HG03439 (cell line): Measurements from ENCODE around the gene DPPA5.
"Not testable (repeated sequence)": the region's sequence is repeated elsewhere in the genome, so short reads cannot be mapped to it uniquely, and the experiment has no call there.

ENCODE experiments used
- ATAC-seq: cut with Tn5 transposase; IDR thresholded peaks from one replicate; pipeline ENCODE4 v1.9.1; 2021; ENCODE audit warnings: mild to moderate bottlenecking, moderate library complexity; ENCODE audit not compliant: unreplicated experiment

Gene DPPA5, protein sequence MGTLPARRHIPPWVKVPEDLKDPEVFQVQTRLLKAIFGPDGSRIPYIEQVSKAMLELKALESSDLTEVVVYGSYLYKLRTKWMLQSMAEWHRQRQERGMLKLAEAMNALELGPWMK

GRCh38 chr6:73353636-73354593, at the start of gene DPPA5:
Gene DPPA5 (minus strand): TSS chr6:73354276. CDS start chr6:73354225, 51 bp downstream.
- ATAC-seq = no peak

DNA sequence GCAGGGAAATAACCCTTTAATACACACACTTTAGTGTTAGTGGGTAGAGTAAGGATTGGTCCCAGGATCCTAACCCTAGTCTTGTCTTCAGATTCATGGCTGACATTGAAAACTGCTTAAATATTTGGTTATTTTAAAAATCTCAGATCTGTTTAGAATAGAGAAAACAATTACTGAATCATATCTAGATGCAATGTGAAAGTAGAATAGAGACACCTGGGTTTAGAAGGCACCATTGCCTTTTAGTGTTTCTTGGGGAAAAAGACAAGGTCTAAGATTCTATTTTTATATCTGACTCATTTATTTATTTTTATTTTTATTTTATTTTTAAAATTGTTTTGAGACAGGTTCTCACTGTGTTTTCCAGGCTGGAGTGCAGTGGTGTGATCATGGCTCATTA, 46.6 kb upstream of the DPPA5 start:
- no peak for ATAC-seq

DNA sequence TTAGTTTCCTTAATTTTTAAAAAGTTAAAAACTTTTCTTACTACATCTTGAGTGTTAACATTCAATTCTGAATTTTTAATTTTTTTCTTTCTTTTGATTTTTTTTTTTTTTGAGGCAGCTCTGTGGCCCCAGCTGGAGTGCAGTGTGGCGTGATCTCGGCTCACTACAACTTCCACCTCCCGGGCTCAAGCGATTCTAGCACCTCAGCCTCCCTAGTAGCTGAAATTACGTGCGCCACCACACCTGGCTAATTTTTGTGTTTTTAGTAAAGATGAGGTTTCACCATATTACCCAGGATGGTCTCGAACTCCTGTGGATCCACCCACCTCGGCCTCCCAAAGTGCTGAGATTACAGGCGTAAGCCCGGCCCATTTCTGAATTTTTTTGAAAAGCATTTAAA, 41.8 kb upstream of the DPPA5 start:
- no peak for ATAC-seq

DNA sequence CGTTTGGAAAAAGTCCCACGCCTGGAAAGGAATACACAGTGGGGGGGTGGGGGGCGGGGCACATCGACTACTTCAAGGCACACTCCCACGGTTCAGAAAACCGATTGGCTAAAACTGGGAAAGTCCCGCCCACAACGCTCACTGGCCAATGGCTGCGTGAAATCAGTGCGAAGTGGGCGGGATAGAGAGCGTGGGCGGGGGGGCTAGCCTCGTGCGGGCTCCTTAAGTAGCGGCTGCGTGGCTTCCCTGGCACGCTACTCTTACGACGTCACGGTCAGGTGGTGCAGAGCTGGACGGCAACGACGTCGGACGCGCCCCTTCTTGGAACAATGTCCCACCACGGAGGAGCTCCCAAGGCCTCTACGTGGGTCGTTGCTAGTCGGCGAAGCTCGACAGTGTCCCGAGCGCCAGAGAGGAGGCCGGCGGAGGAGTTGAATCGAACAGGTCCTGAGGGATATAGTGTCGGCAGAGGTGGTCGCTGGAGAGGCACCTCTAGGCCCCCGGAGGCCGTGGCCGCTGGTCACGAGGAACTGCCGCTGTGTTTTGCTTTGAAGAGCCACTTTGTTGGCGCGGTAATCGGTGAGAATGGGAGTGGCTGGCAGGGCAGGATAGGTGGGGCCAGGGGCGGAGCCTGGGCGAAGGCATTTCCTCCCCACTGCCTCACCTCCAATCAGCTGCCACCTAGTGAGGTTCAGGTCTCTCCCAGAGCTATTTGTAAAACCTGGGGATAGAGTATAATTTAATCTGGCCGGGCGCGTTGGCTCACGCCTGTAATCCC, 40.7 kb upstream of the DPPA5 start, which contains the start of gene DDX43:
DDX43 (plus strand) TSS at position 252 of the 778 bp plus-strand sequence; CDS start at position 330, 78 bp downstream.
- ATAC-seq = no peak

DNA sequence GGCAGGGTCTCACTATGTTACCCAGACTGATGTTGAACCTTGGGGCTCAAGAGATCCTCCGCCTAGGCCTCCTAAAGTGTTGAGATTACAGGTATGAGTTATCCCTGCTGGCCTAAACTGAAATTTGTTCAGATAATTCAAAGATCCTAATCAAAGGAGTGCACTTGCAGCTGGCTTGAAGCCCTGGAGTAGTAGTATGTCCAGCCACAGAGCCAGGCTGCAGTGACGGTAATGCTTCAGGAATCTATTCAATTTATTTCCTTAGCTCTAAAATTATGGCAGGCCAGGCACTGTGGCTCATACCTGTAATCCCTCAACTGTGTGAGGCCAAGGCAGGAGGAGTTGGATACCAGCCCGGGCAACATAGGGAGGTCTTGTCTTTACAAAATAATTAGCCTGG, 39.2 kb upstream of the DPPA5 start:
- ATAC-seq = no peak

GRCh38 chr6:73392188-73392587, 38.1 kb upstream of the DPPA5 start:
- ATAC-seq = not testable (repeated sequence)

GRCh38 chr6:73391675-73392074, 37.6 kb upstream of the DPPA5 start:
- no peak for ATAC-seq

- no peak for ATAC-seq
Measured at GRCh38 chr6:73389854-73390253, 35.8 kb upstream of the DPPA5 start.

- peak; percentile 65 for ATAC-seq
Measured at GRCh38 chr6:73388800-73389512, 34.9 kb upstream of the DPPA5 start.

GRCh38 chr6:73388433-73388799, 34.3 kb upstream of the DPPA5 start:
- peak; percentile 18 for ATAC-seq

- no peak for ATAC-seq
Measured at GRCh38 chr6:73382462-73383113, 28.5 kb upstream of the DPPA5 start.

GRCh38 chr6:73381531-73381930, 27.5 kb upstream of the DPPA5 start:
- not testable (repeated sequence) for ATAC-seq

- no peak for ATAC-seq
Measured at GRCh38 chr6:73377225-73377624, 23.1 kb upstream of the DPPA5 start.

DNA sequence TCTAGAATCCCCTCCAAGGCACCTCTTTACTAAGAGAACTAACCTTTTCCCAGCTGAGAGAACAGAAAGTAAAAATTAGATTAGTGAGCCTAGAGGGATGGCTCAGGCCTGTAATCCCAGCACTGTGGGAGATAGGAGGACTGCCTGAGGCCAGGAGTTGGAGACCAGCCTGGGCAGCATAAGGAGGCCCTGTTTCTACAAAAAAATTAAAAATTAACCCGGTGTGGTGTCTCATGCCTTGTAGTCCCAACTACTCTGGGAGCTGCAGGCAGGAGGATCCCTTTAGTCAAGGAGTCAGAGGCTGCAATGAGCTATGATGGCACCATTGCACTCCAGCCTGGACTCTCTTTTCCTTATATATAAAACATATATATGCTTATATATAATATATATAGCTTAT, 21.1 kb upstream of the DPPA5 start:
- no peak for ATAC-seq

- ATAC-seq = no peak
Measured at GRCh38 chr6:73372516-73372915, 18.4 kb upstream of the DPPA5 start.

GRCh38 chr6:73371984-73372383, 17.9 kb upstream of the DPPA5 start:
- ATAC-seq = no peak

- ATAC-seq = no peak
Measured at GRCh38 chr6:73369563-73369962, 15.5 kb upstream of the DPPA5 start, which contains the start of gene OOEP. Gene OOEP (minus strand): TSS chr6:73369897. CDS start chr6:73369792, 105 bp downstream.

DNA sequence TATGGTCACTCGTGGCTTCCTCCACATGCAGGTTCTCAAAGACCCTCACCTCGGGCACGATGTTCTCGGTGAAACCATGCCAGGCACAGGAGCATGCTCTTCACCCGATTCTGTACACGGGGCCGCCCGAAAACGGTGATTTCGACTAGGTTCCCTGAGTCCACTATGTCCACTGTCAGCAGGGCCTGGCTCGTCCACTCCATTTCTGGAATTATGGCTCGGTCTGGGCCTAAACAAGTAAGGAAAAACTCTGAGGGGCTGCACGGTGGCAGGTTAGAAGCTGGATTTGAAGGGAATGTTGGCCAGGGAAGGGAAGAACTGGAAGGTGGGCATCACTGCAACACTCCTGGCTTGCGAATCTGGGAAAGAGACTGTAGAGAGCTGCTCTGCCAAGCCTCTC, 15.1 kb upstream of the DPPA5 start:
- ATAC-seq = no peak

DNA sequence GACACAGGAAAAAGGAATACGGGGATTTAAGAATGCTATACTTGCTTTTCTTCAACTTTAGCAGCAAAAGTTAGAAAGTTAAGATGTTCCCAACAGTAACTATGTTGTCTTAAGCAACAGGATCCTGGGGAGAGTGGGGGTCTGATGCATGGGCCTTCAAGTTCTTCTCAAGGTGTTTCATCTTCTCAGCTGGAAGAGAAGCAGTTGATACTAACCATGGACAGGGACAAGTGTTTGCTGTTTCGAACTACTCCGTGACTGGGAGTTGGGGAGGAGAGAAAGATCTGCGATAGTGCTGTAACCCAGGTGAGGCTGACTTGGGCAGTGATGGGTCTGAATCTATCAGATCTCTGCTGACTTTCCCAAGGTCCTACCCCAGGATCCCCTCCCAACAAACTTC, 14.6 kb upstream of the DPPA5 start:
- ATAC-seq = no peak

GRCh38 chr6:73367761-73368355, 13.8 kb upstream of the DPPA5 start:
- ATAC-seq = no peak
